Mesodermal cell (in vitro differentiated cells): ENCODE data around the gene FAM72C. TPM values are rescaled to one million over a fixed set of nuclear protein-coding genes. Genes with fewer than 3 reads are reported as not detected.
"Not testable (repeated sequence)": the region's sequence is repeated elsewhere in the genome, so short reads cannot be mapped to it uniquely, and the experiment has no call there.

Experiments used
- H3K27ac ChIP-seq: 2 replicates; pipeline ENCODE4 v1.7.0; 2013; ENCODE audit warnings: mild to moderate bottlenecking, low read depth, low read length, moderate library complexity; ENCODE audit not compliant: severe bottlenecking
- H3K36me3 ChIP-seq: 2 replicates; pipeline ENCODE4 v1.7.1; 2013; ENCODE audit warnings: mild to moderate bottlenecking, low read length, moderate library complexity; ENCODE audit not compliant: control insufficient read depth, insufficient read depth
- H3K4me1 ChIP-seq: one replicate; pipeline ENCODE4 v1.7.1; 2013; ENCODE audit warnings: mild to moderate bottlenecking, low read length; ENCODE audit not compliant: insufficient read depth, control insufficient read depth, poor library complexity, severe bottlenecking
- H3K4me3 ChIP-seq: 2 replicates; pipeline ENCODE4 v1.7.0; 2013; ENCODE audit warnings: low read length, control low read depth, mild to moderate bottlenecking; ENCODE audit not compliant: insufficient read depth, poor library complexity, severe bottlenecking; ENCODE audit errors: extremely low read depth
- H3K9me3 ChIP-seq: 2 replicates; pipeline ENCODE4 v1.7.1; 2013; ENCODE audit warnings: mild to moderate bottlenecking, low read length, moderate library complexity; ENCODE audit not compliant: control insufficient read depth
- WGBS, 2 experiments: methylation state at CpG; one replicate each; pipeline ENCODE4 v1.1.5; 2013; ENCODE audit warnings: missing lambda C conversion rate in 2 of 2; ENCODE audit not compliant: insufficient coverage in 2 of 2; 5-methylcytosine and 5-hydroxymethylcytosine counted together
- polyA plus RNA-seq, 2 experiments: library from polyadenylated mRNA; stranded (reverse); fragments of 50-300 nt; gene quantifications; one replicate each; pipeline ENCODE4 v1.2.3, GENCODE V29; 2013

FAM72C gene
- 6.3 TPM for polyA plus RNA-seq (2013, experiment 1 of 2)
- 8.4 TPM for polyA plus RNA-seq (2013, experiment 2 of 2)

DNA sequence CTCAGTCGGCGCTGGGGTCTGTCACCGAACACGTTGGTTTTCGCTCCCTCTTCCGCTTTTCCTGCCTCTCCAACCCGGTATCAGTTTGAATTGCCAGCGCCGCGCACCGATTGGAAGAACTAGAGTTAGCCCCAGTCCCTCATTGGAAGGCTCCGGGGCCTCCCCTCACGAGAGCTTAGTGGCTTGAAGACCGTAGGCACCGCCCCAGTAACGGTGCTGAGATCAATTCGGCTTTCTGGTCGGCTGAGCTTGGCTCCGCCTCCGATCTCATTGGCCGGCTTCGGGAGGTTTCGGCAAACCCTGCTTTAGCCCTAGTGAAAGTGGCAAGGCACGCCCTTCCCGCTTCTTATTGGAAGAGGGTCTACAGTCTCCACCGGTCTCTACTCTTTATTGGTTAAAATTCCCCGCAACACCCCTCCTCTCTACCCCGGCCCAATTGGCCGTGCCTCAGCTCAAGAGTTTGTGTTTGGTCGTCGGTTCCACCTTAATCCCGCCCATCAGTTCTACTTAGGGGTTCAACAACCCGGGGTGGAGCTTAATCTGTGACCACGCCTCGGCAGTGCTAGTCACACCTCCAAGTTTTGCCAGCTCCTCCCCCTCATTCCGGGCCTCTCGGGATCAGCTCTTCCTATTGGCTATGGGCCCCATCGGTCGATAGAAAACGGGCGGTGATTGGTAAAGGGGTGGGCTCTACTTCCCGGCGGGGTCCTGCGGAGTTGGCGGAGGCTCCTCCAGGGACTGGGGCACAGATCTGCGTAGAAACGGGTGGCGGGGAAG, at the start of gene FAM72C:
Gene FAM72C (minus strand): TSS at position 63 of the 777 bp plus-strand sequence. CDS start 845 bp downstream, outside the sequence.
- H3K4me1 ChIP-seq, H3K9me3 ChIP-seq, H3K27ac ChIP-seq, H3K36me3 ChIP-seq, H3K4me3 ChIP-seq: not testable (repeated sequence)
- no CpG with 5 or more reads among the region's 48 CpGs for WGBS, 2 experiments

DNA sequence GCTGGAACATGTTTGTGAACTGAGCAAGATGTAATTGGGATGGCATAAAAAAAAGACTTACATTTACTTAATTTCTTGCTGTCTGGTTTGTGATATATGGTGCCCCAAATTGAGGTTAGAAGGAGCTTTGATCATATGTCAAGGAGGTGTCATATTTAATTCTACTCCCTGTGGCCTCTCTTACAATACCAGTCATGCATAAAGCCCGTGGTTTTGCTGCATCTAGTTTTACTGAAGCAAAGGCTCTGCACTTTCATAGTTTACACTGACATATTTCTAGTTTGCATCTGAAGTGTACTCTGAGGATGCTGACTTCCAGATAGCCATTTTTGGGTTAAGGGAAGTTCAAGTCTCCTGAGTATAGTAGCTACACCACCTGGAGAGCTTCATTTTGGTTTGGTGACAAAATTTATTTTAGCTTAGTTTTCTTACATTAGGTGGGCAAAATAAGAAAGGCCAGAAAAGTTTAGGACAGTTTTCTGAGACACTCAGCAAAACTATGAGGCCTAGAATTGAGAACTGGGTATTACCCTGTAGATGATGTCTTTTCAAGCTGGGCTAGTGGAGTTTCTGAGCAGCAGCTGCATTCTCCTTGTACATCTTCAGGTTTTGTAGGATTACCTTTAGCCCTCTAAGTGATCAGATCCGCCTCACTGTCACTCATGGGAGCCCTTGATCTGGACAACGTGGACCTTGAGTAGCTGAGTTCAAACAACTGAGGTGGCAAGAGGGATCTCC, 48.4 kb upstream of the FAM72C start:
- not testable (repeated sequence) for H3K27ac ChIP-seq, H3K4me1 ChIP-seq, H3K4me3 ChIP-seq, H3K9me3 ChIP-seq, H3K36me3 ChIP-seq
- no CpG with 5 or more reads among the region's 3 CpGs for WGBS, 2 experiments

- H3K9me3 ChIP-seq, H3K36me3 ChIP-seq, H3K4me1 ChIP-seq, H3K4me3 ChIP-seq, H3K27ac ChIP-seq: not testable (repeated sequence)
- no CpG with 5 or more reads among the region's 2 CpGs for whole genome bisulfite sequencing, 2 experiments
Measured at GRCh38 chr1:144019101-144019500, 47.3 kb upstream of the FAM72C start.

GRCh38 chr1:144015180-144015966, 43.6 kb upstream of the FAM72C start:
- not testable (repeated sequence) for H3K4me3 ChIP-seq, H3K9me3 ChIP-seq
- WGBS, 2 experiments: 80% methylated on average over 1 of the region's 8 CpGs; no CpG with 5 or more reads in 1 of the 2 experiments

GRCh38 chr1:144014528-144014927, 42.7 kb upstream of the FAM72C start:
- not testable (repeated sequence) for H3K27ac ChIP-seq, H3K9me3 ChIP-seq, H3K4me1 ChIP-seq, H3K36me3 ChIP-seq, H3K4me3 ChIP-seq
- no CpG with 5 or more reads among the region's 3 CpGs for WGBS, 2 experiments

More at GRCh38 chr1:144015180-144015966, 43.6 kb upstream of the FAM72C start:
- H3K36me3 ChIP-seq, H3K27ac ChIP-seq, H3K4me1 ChIP-seq: not testable (repeated sequence)

DNA sequence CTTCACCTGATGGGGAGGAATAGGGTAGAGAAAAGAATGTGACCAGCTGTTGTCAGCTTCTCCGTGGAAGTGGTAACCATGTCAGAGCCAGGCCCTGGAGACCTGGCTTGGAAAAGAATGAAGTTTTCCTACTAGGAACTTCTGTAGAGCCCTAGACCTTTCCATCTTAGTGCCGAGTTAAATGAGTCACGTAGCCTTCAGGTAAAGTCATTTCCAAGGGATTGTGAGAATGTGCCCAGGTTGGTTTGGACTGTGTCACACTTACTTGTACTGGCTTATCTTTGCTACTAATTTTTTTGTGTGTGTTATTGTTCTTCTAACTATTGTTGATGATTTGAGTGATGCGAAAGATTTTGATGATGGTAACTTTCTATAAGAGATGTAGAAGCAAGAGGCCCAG, 42.3 kb upstream of the FAM72C start:
- not testable (repeated sequence) for H3K27ac ChIP-seq, H3K4me1 ChIP-seq, H3K36me3 ChIP-seq, H3K4me3 ChIP-seq, H3K9me3 ChIP-seq
- no CpG with 5 or more reads among the region's 4 CpGs for WGBS, 2 experiments

GRCh38 chr1:144012168-144012733, 40.5 kb upstream of the FAM72C start:
- H3K36me3 ChIP-seq, H3K4me1 ChIP-seq, H3K27ac ChIP-seq, H3K4me3 ChIP-seq, H3K9me3 ChIP-seq: not testable (repeated sequence)
- no CpG with 5 or more reads among the region's 4 CpGs for WGBS, 2 experiments

DNA sequence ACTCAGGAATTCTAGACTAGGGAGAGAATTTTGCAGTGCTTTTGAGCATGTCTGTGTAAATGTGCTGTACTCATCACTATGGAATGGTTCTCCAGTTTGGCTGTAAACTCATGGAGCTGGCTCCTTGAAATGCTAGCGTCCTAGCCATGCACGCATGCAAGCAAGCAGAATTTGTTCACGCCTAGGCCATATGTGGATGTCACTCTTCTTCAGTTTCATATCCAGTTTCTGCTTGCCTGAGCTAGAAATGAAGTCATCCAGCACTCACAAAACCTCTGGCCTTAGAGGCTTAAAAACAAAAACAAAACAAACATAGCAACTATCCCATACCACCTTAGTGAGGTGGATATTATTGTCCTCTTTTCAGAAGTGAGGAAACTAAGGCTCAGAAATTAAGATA, 37.6 kb upstream of the FAM72C start:
- H3K36me3 ChIP-seq, H3K4me3 ChIP-seq, H3K27ac ChIP-seq, H3K9me3 ChIP-seq, H3K4me1 ChIP-seq: not testable (repeated sequence)
- no CpG with 5 or more reads among the region's 3 CpGs for WGBS, 2 experiments

DNA sequence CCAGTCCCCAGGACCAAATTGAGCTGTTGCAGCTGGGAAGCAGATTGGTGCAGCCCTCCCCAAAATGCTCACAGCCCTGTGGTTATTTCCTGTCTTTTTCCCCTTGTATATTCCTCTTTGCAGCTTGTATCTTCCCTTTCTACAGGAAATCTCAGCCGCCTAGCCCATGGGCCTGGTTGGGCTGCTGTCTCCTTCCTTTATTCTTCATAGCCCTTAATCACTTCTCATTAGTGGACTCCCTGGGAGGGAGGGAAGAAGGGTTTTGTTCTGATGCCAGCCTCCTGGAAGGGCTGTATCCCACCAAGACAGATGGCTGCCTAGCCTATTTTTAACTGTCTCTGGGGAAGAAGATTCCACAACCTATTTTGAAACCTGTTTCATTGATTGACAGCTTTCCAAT, 32.5 kb upstream of the FAM72C start:
- no CpG with 5 or more reads among the region's 1 CpG for WGBS, 2 experiments
- H3K36me3 ChIP-seq, H3K9me3 ChIP-seq: not testable (repeated sequence)

GRCh38 chr1:144003306-144004029, 31.7 kb upstream of the FAM72C start:
- WGBS, 2 experiments: no CpG with 5 or more reads among the region's 2 CpGs
- not testable (repeated sequence) for H3K4me1 ChIP-seq, H3K36me3 ChIP-seq, H3K27ac ChIP-seq, H3K4me3 ChIP-seq, H3K9me3 ChIP-seq

More for the DNA sequence above, 32.5 kb upstream of the FAM72C start:
- not testable (repeated sequence) for H3K4me1 ChIP-seq, H3K27ac ChIP-seq, H3K4me3 ChIP-seq
